Peyer's patch (tissue), 4 donors: ENCODE results near the gene SRC.

Source experiments
- CTCF ChIP-seq, 6 experiments: fragments of 450-650 bp in 4 of 6; fragments of 200-600 bp in 2 of 6; sonication (generic) in 1 of 6; IDR thresholded peaks; one replicate each; pipeline ENCODE4 v1.5.1; 2017 to 2019; ENCODE audit warnings: antibody characterized with exemption in 6 of 6, mild to moderate bottlenecking in 3 of 6, moderate library complexity in 1 of 6
- POLR2A ChIP-seq, 2 donors: fragments of 450-650 bp; IDR thresholded peaks; one replicate each; pipeline ENCODE4 v1.5.1; 2017; ENCODE audit warnings: antibody characterized with exemption in 2 of 2, mild to moderate bottlenecking in 2 of 2, moderate library complexity in 2 of 2

- TF ChIP-seq CTCF (IDR thresholded peaks at IDR 0.05) = no peak
- no peak for TF ChIP-seq POLR2A (IDR thresholded peaks at IDR 0.05)
Measured at GRCh38 chr20:37441023-37441422, 95.1 kb downstream of the SRC start.
